GM12878 (cell line): ENCODE measurements around the gene SLC35A2. TPM values are rescaled to one million over a fixed set of nuclear protein-coding genes. Genes with fewer than 3 reads are reported as not detected.

Experiments used
- ATAC-seq: fragments of 200-7000 bp; cut with Tn5 transposase; 3 replicates; pipeline ENCODE4 v1.9.1; 2020; ENCODE audit warnings: mild to moderate bottlenecking, moderate library complexity
- BruUV-seq: library from RNA; stranded (reverse); fragments of 400-500 nt; replicated peaks from 2 replicates; lab custom pipeline; 2021; lab: Mats Ljungman, UMichigan
- CTCF ChIA-PET: fragments of 300-600 bp; sonication (Branson Sonifier 250); formaldehyde crosslinking; extraction: SDS; loops from one replicate; lab custom pipeline; 2021; ENCODE audit warnings: inconsistent platforms; lab: Yijun Ruan, JAX
- POLR2A ChIA-PET: fragments of 350-600 bp; formaldehyde crosslinking; extraction: SDS; loops from one replicate; lab custom pipeline; 2021; ENCODE audit warnings: inconsistent platforms; lab: Charles Lee
- RAD21 ChIA-PET: fragments of 300-600 bp; sonication (Branson Sonifier 250); formaldehyde crosslinking; loops from one replicate; lab custom pipeline; 2023; ENCODE audit warnings: antibody characterized with exemption; ENCODE audit not compliant: unreplicated experiment; lab: Charles Lee
- SMC1A ChIA-PET: fragments of 300-600 bp; sonication (Branson Sonifier 250); formaldehyde crosslinking; loops from one replicate; lab custom pipeline; 2023; ENCODE audit not compliant: unreplicated experiment, uncharacterized antibody; lab: Charles Lee
- DNase-seq: peaks from one replicate; pipeline ENCODE4 v3.0.0-alpha.2; 2011; ENCODE audit warnings: low read depth, low spot score
- FAIRE-seq: peaks from 3 replicates; lab custom pipeline; 2011; peaks lifted over from hg19 to GRCh38; lab: Jason Lieb, UNC
- H2AFZ ChIP-seq: 2 replicates; pipeline ENCODE4 v1.6.0; 2011; ENCODE audit warnings: low read depth, low read length, control low read depth; ENCODE audit not compliant: control insufficient read depth
- H3K27ac ChIP-seq: 2 replicates; pipeline ENCODE4 v1.5.1; 2011; ENCODE audit warnings: control low read depth; ENCODE audit not compliant: control insufficient read depth, insufficient read depth
- H3K27me3 ChIP-seq, 2 experiments: replicated peaks in 1 of 2; 2 replicates each; pipeline versions ENCODE4 v1.6.0 to v1.6.1; 2011; ENCODE audit warnings: low read length in 1 of 2; ENCODE audit not compliant: control insufficient read depth in 2 of 2, insufficient read depth in 2 of 2
- H3K36me3 ChIP-seq, 2 experiments: 2 replicates each; pipeline ENCODE4 v1.5.1; 2011; ENCODE audit warnings: low read length in 1 of 2; ENCODE audit not compliant: control insufficient read depth in 2 of 2, insufficient read depth in 2 of 2
- H3K4me1 ChIP-seq: 2 replicates; pipeline ENCODE4 v1.6.1; 2011; ENCODE audit warnings: mild to moderate bottlenecking, low read length, moderate library complexity, mixed read lengths; ENCODE audit not compliant: control insufficient read depth, insufficient read depth
- H3K4me2 ChIP-seq: 2 replicates; pipeline ENCODE4 v1.6.0; 2011; ENCODE audit warnings: control low read depth; ENCODE audit not compliant: control insufficient read depth, insufficient read depth
- H3K4me3 ChIP-seq: fragments of 200-600 bp; sonication (generic); 2 replicates; pipeline ENCODE4 v1.5.1; 2016
- H3K79me2 ChIP-seq: 2 replicates; pipeline ENCODE4 v1.6.0; 2011; ENCODE audit warnings: low read length; ENCODE audit not compliant: control insufficient read depth, insufficient read depth
- H3K9ac ChIP-seq: 2 replicates; pipeline ENCODE4 v1.8.0; 2011; ENCODE audit warnings: low read length, control low read depth, mixed read lengths; ENCODE audit not compliant: control insufficient read depth, insufficient read depth
- H3K9me3 ChIP-seq: replicated peaks from 3 replicates; pipeline ENCODE4 v1.5.1; 2011; ENCODE audit warnings: mild to moderate bottlenecking, low read length; ENCODE audit not compliant: control insufficient read depth, insufficient read depth
- H4K20me1 ChIP-seq: 2 replicates; pipeline ENCODE4 v1.6.0; 2011; ENCODE audit not compliant: control insufficient read depth, insufficient read depth
- BCL3 ChIP-seq: IDR thresholded peaks from 2 replicates; pipeline ENCODE4 v1.6.1; 2011; ENCODE audit warnings: borderline replicate concordance, low read depth, mild to moderate bottlenecking, moderate library complexity, low read length; ENCODE audit not compliant: insufficient read depth, poor library complexity, severe bottlenecking
- CBX5 ChIP-seq: sonication (generic); IDR thresholded peaks from 2 replicates; pipeline ENCODE4 v1.6.1; 2016; ENCODE audit warnings: low read depth, moderate library complexity, mild to moderate bottlenecking, inconsistent platforms
- HCFC1 ChIP-seq: fragments of 150-350 bp; IDR thresholded peaks from 2 replicates; pipeline ENCODE4 v1.6.1; 2014; ENCODE audit warnings: low read length
- IRF3 ChIP-seq: fragments of 450-650 bp; IDR thresholded peaks from 2 replicates; pipeline ENCODE4 v1.6.1; 2014; ENCODE audit warnings: mild to moderate bottlenecking
- KDM1A ChIP-seq: fragments of 200-600 bp; sonication (generic); IDR thresholded peaks from 2 replicates; pipeline ENCODE4 v1.6.1; 2016; ENCODE audit warnings: borderline replicate concordance
- MYC ChIP-seq: IDR thresholded peaks from 2 replicates; pipeline ENCODE4 v1.6.1; 2011; ENCODE audit warnings: mild to moderate bottlenecking, low read length, moderate library complexity, inconsistent platforms; ENCODE audit not compliant: insufficient read depth, insufficient replicate concordance, insufficient read length, severe bottlenecking
- NFIC ChIP-seq: IDR thresholded peaks from 2 replicates; pipeline ENCODE4 v1.6.1; 2012; ENCODE audit warnings: low read depth, mild to moderate bottlenecking, inconsistent platforms, low read length, moderate library complexity
- RAD51 ChIP-seq: fragments of 450-650 bp; IDR thresholded peaks from 2 replicates; pipeline ENCODE4 v1.6.1; 2016; ENCODE audit warnings: moderate library complexity, mild to moderate bottlenecking, inconsistent platforms
- RBBP5 ChIP-seq: fragments of 200-600 bp; sonication (generic); conservative IDR thresholded peaks from 2 replicates; pipeline ENCODE4 v1.6.1; 2016
- RCOR1 ChIP-seq: conservative IDR thresholded peaks from 2 replicates; pipeline ENCODE4 v1.6.1; 2012; ENCODE audit warnings: low read depth, low read length, improper control_type of control experiment
- ZBTB33 ChIP-seq: fragments of 450-650 bp; IDR thresholded peaks from 2 replicates; pipeline ENCODE4 v1.6.1; 2017; ENCODE audit warnings: mild to moderate bottlenecking
- ZNF217 ChIP-seq: fragments of 450-650 bp; IDR thresholded peaks from 2 replicates; pipeline ENCODE4 v1.6.1; 2017; ENCODE audit warnings: antibody characterized with exemption, mild to moderate bottlenecking
- WGBS: methylation state at CpG from one replicate; pipeline ENCODE4 v1.1.6; 2016; ENCODE audit warnings: low lambda C conversion rate; ENCODE audit not compliant: insufficient replicate concordance, insufficient coverage; ENCODE audit errors: missing lambda C conversion rate; 5-methylcytosine and 5-hydroxymethylcytosine counted together
- in situ Hi-C: fragments of 300-500 bp; cut with MboI; formaldehyde crosslinking; loops from 9 replicates; pipeline ENCODE4 v1.14.3; 2018; ENCODE audit warnings: mixed read lengths
- intact Hi-C: fragments of 100-400 bp; cut with micrococcal nuclease; formaldehyde crosslinking; loops from one replicate; pipeline ENCODE4 v1.14.2; 2022; ENCODE audit not compliant: unreplicated experiment
- polyA plus RNA-seq, 11 experiments: library from polyadenylated mRNA; depleted of rRNA in 4 of 11; unstranded in 6 of 11; stranded (reverse) in 5 of 11; fragments of >200 nt; fragmentation: Nextera tagmentation in 4 of 11; fragmentation: Illumina TruSeq in 1 of 11; extraction: Ambion mirVana in 4 of 11; extraction: Trizol in 1 of 11; gene quantifications; 1 replicate in 1 of 11; 2 replicates in 10 of 11; pipeline versions ENCODE4 v1.2.1 to v1.2.3, GENCODE V29; 2011 to 2016; ENCODE audit warnings: inconsistent platforms in 2 of 11, missing spikeins in 2 of 11, low read depth in 1 of 11
- total RNA-seq, 4 experiments: library from RNA; depleted of rRNA in 3 of 4; stranded (reverse); fragments of >200 nt in 3 of 4; fragmentation: Illumina TruSeq in 1 of 4; extraction: Trizol in 1 of 4; gene quantifications; 2 replicates each; pipeline versions ENCODE4 v1.2.1 to v1.2.3, GENCODE V29; 2013 to 2021

Gene SLC35A2
- total and polyA plus RNA-seq, 10 of the 15 experiments (the other 5 are each of a cell fraction or from before 2014, with no cell fraction given): 2.1 to 27.4 (median 14.9) TPM

- CTCF ChIA-PET: no interaction called here
Observed at GRCh38 chrX:48904626-48905025, 6.8 kb downstream of the SLC35A2 start.

GRCh38 chrX:48904180-48904579 is 7.3 kb downstream of the SLC35A2 start:
- Histone ChIP-seq H3K79me2 (peaks cover 6% of the 10 kb centered on the region), H3K27me3 (no peaks in the 10 kb centered on the region), H3K9ac (no peak overlapping the region), H3K27ac (no peak overlapping the region), H3K4me1 (no peaks in the 10 kb centered on the region), H3K9me3 (no peaks in the 10 kb centered on the region; the same call in 2 of the 3 replicates), H3K4me3 (no peak overlapping the region), H3K36me3 (peaks cover 0 to 5% of the 10 kb centered on the region in 2 experiments; a peak in 2 of 4 replicates), H3K4me2 (no peak overlapping the region), H4K20me1 (no peaks in the 10 kb centered on the region), H2AFZ (no peak overlapping the region)
- no peak for FAIRE-seq
- RAD21 ChIA-PET: no interaction called here
- no TSS peak for BruUV-seq
- POLR2A ChIA-PET: no interaction called here
- CTCF ChIA-PET: no interaction called here
- WGBS: 58% methylated on average over 8 of the region's 8 CpGs
- intact Hi-C loops (no loop called here), in situ Hi-C loops (no loop called here)
- DNase-seq: no peak
- SMC1A ChIA-PET: interaction anchor here (1.6 kb wide), 1 partner anchor 11 kb away, joined by 3 read pairs; no protein-coding TSS in a partner anchor
- no peak for ATAC-seq
- no peak for TF ChIP-seq KDM1A
- TF ChIP-seq CBX5: no peak
- TF ChIP-seq IRF3: no peak
- no peak for TF ChIP-seq MYC
- TF ChIP-seq RCOR1: no peak
- TF ChIP-seq RAD51: no peak
- TF ChIP-seq ZNF217: no peak
- TF ChIP-seq RBBP5: no peak
- no peak for TF ChIP-seq NFIC
- no peak for TF ChIP-seq ZBTB33
- TF ChIP-seq HCFC1: no peak

More at GRCh38 chrX:48904626-48905025, 6.8 kb downstream of the SLC35A2 start:
- H3K4me2 ChIP-seq: no peak overlapping the region
- peaks cover 3 to 5% of the 10 kb centered on the region in 2 experiments; a peak in 2 of 4 replicates for H3K36me3 ChIP-seq
- RAD21 ChIA-PET: no interaction called here
- no peak overlapping the region for H2AFZ ChIP-seq
- H3K79me2 ChIP-seq: peaks cover 2% of the 10 kb centered on the region
- H3K4me1 ChIP-seq: no peaks in the 10 kb centered on the region
- H3K27ac ChIP-seq: no peak overlapping the region
- in situ Hi-C loops: no loop called here
- no TSS peak for BruUV-seq
- FAIRE-seq: no peak
- no peak for TF ChIP-seq BCL3
- TF ChIP-seq, all 136 proteins: peak for 0
- Histone ChIP-seq H3K9me3 (no peaks in the 10 kb centered on the region; the same call in 2 of the 3 replicates), H3K4me3 (no peak overlapping the region), H3K27me3 (no peaks in the 10 kb centered on the region), H4K20me1 (no peaks in the 10 kb centered on the region), H3K9ac (no peak overlapping the region)
- no peak for ATAC-seq
- ChIA-PET POLR2A (no interaction called here), SMC1A (interaction anchor here (1.6 kb wide), 1 partner anchor 11 kb away, joined by 3 read pairs; no protein-coding TSS in a partner anchor)
- 70% methylated on average over 14 of the region's 14 CpGs for WGBS
- intact Hi-C loops: no loop called here
- no peak for DNase-seq
